Kidney epithelial cell (primary cell): ENCODE data around the gene ATXN1. TPM values are rescaled to one million over a fixed set of nuclear protein-coding genes. Genes with fewer than 3 reads are reported as not detected.

Source experiments
- DNase-seq: peaks from one replicate; pipeline ENCODE4 v3.0.0-alpha.2; 2010; ENCODE audit warnings: low read depth
- H3K27me3 ChIP-seq: 2 replicates; pipeline ENCODE4 v1.6.0; 2011; ENCODE audit warnings: low read length; ENCODE audit not compliant: control insufficient read depth, insufficient read depth
- H3K36me3 ChIP-seq: 2 replicates; pipeline ENCODE4 v1.5.1; 2011; ENCODE audit warnings: low read length; ENCODE audit not compliant: control insufficient read depth, insufficient read depth
- H3K4me3 ChIP-seq: 2 replicates; pipeline ENCODE4 v1.5.1; 2011; ENCODE audit warnings: low read depth, mild to moderate bottlenecking, control low read depth, low read length
- CTCF ChIP-seq: IDR thresholded peaks from 2 replicates; pipeline ENCODE4 v1.5.1; 2011; ENCODE audit warnings: mild to moderate bottlenecking, moderate library complexity, low read length, control low read depth, inconsistent platforms; ENCODE audit not compliant: insufficient read depth, poor library complexity, severe bottlenecking
- total RNA-seq: library from RNA; depleted of rRNA; stranded (reverse); fragments of >200 nt; gene quantifications from 2 replicates; pipeline ENCODE4 v1.2.3, GENCODE V29; 2015

Gene ATXN1
- total RNA-seq, 1 donor from 2014 or later: 12.5 TPM

GRCh38 chr6:16559071-16559470 lies 202.2 kb downstream of the ATXN1 start:
- Histone ChIP-seq H3K4me3 (no peak overlapping the region), H3K36me3 (no peaks in the 10 kb centered on the region), H3K27me3 (no peaks in the 10 kb centered on the region)
- DNase-seq: no peak
- TF ChIP-seq CTCF: no peak

GRCh38 chr6:16555550-16555949 lies 205.7 kb downstream of the ATXN1 start:
- no peak for TF ChIP-seq CTCF
- Histone ChIP-seq H3K27me3 (no peaks in the 10 kb centered on the region), H3K4me3 (no peak overlapping the region), H3K36me3 (no peaks in the 10 kb centered on the region)
- no peak for DNase-seq

- Histone ChIP-seq H3K27me3 (no peaks in the 10 kb centered on the region), H3K4me3 (no peak overlapping the region), H3K36me3 (no peaks in the 10 kb centered on the region)
- no peak for TF ChIP-seq CTCF
- no peak for DNase-seq
Measured at GRCh38 chr6:16553531-16553930, 207.7 kb downstream of the ATXN1 start.

- Histone ChIP-seq H3K4me3 (no peak overlapping the region), H3K36me3 (no peaks in the 10 kb centered on the region), H3K27me3 (no peaks in the 10 kb centered on the region)
- no peak for DNase-seq
- TF ChIP-seq CTCF: no peak
Measured at GRCh38 chr6:16551466-16551865, 209.8 kb downstream of the ATXN1 start.

GRCh38 chr6:16548121-16548520 lies 213.1 kb downstream of the ATXN1 start:
- Histone ChIP-seq H3K27me3 (no peaks in the 10 kb centered on the region), H3K36me3 (no peaks in the 10 kb centered on the region), H3K4me3 (no peak overlapping the region)
- DNase-seq: no peak
- no peak for TF ChIP-seq CTCF

- TF ChIP-seq CTCF: no peak
- H3K4me3 ChIP-seq: no peak overlapping the region
- no peaks in the 10 kb centered on the region for H3K27me3 ChIP-seq
- no peak for DNase-seq
- no peaks in the 10 kb centered on the region for H3K36me3 ChIP-seq
Measured at GRCh38 chr6:16547587-16547986, 213.7 kb downstream of the ATXN1 start.
